HEK293 (cell line): ENCODE results near the gene PLCL2.

Experiments used
- CTCF ChIP-seq: fragments of 450-650 bp; formaldehyde crosslinking; IDR thresholded peaks from 2 replicates; pipeline ENCODE4 v1.5.1; 2016; ENCODE audit warnings: missing biosample characterization, missing genetic modification characterization
- REPIN1 ChIP-seq: fragments of 450-650 bp; formaldehyde crosslinking; IDR thresholded peaks from 2 replicates; pipeline ENCODE4 v1.5.1; 2017; ENCODE audit warnings: missing biosample characterization, missing genetic modification characterization, low read depth
- ZNF580 ChIP-seq: fragments of 450-650 bp; formaldehyde crosslinking; IDR thresholded peaks from 2 replicates; pipeline ENCODE4 v1.5.1; 2016; ENCODE audit warnings: missing biosample characterization, missing genetic modification characterization
- ZNF707 ChIP-seq: fragments of 450-650 bp; formaldehyde crosslinking; IDR thresholded peaks from 2 replicates; pipeline ENCODE4 v1.5.1; 2016; ENCODE audit warnings: missing biosample characterization, missing genetic modification characterization

GRCh38 chr3:16912400-16913263 is 27.9 kb downstream of the PLCL2 start:
- TF ChIP-seq CTCF (no peak), ZNF580 (tag by site-specific recombination) (no peak), ZNF707 (tag by site-specific recombination) (no peak), REPIN1 (no peak)
